ENCODE measurements around the gene DAPK2. TPM values are rescaled to one million over a fixed set of nuclear protein-coding genes. Genes with fewer than 3 reads are reported as not detected.
"Not testable (repeated sequence)": the region's sequence is repeated elsewhere in the genome, so short reads cannot be mapped to it uniquely, and the experiment has no call there.

The DAPK2 gene
- total and polyA plus RNA-seq, 4 donors, result 2.0 to 8.1 (median 7.0) TPM

GRCh38 chr15:63901912-63902670 is 144.2 kb downstream of the DAPK2 start:
- no peak overlapping the region for H3K27ac ChIP-seq (ENCODE audit: low read depth in 1 of 2, low read length in 2 of 2)
- intact Hi-C loops (cut with DNase I), result no loop called here
- H3K4me3 ChIP-seq (ENCODE audit: low read length in 2 of 2), result no peak overlapping the region
- 84 to 89% methylated on average over 3 of the region's 3 CpGs for WGBS, 2 donors
- no peaks in the 10 kb centered on the region for H3K4me1 ChIP-seq (ENCODE audit: control insufficient read depth in 1 of 2, insufficient read depth in 2 of 2, low read length in 2 of 2)
- H3K36me3 ChIP-seq (ENCODE audit: control insufficient read depth in 1 of 2, insufficient read depth in 2 of 2, low read length in 1 of 2), result no peaks in the 10 kb centered on the region
- ATAC-seq (ENCODE audit: low FRiP score) (no peak), DNase-seq (no peak)
- H3K9me3 ChIP-seq (ENCODE audit: control insufficient read depth, low read length), result no peaks in the 10 kb centered on the region
- no peaks in the 10 kb centered on the region for H3K27me3 ChIP-seq (ENCODE audit: control insufficient read depth in 1 of 2, insufficient read depth in 2 of 2, low read length in 1 of 2)

GRCh38 chr15:63900306-63900705 is 146.0 kb downstream of the DAPK2 start:
- intact Hi-C loops (cut with DNase I), result no loop called here
- no peaks in the 10 kb centered on the region for H3K36me3 ChIP-seq (ENCODE audit: control insufficient read depth in 1 of 2, insufficient read depth in 2 of 2, low read length in 1 of 2)
- no peaks in the 10 kb centered on the region for H3K27me3 ChIP-seq (ENCODE audit: control insufficient read depth in 1 of 2, insufficient read depth in 2 of 2, low read length in 1 of 2)
- no peaks in the 10 kb centered on the region for H3K9me3 ChIP-seq (ENCODE audit: control insufficient read depth, low read length)
- H3K4me3 ChIP-seq (ENCODE audit: low read length in 2 of 2), result no peak overlapping the region
- 75 to 93% methylated on average over 1 of the region's 1 CpG for WGBS, 2 donors
- H3K27ac ChIP-seq (ENCODE audit: low read depth in 1 of 2, low read length in 2 of 2), result no peak overlapping the region
- H3K4me1 ChIP-seq (ENCODE audit: control insufficient read depth in 1 of 2, insufficient read depth in 2 of 2, low read length in 2 of 2), result no peaks in the 10 kb centered on the region
- DNase-seq, result no peak
- ATAC-seq (ENCODE audit: low FRiP score), result no peak

GRCh38 chr15:63899606-63900005 is 146.7 kb downstream of the DAPK2 start:
- H3K4me1 ChIP-seq (ENCODE audit: control insufficient read depth in 1 of 2, insufficient read depth in 2 of 2, low read length in 2 of 2); H3K27ac ChIP-seq (ENCODE audit: low read depth in 1 of 2, low read length in 2 of 2); H3K36me3 ChIP-seq (ENCODE audit: control insufficient read depth in 1 of 2, insufficient read depth in 2 of 2, low read length in 1 of 2); H3K27me3 ChIP-seq (ENCODE audit: control insufficient read depth in 1 of 2, insufficient read depth in 2 of 2, low read length in 1 of 2); ATAC-seq (ENCODE audit: low FRiP score); H3K9me3 ChIP-seq (ENCODE audit: control insufficient read depth, low read length); H3K4me3 ChIP-seq (ENCODE audit: low read length in 2 of 2): not testable (repeated sequence)
- WGBS, 2 donors, result 74 to 75% methylated on average over 7 of the region's 7 CpGs
- intact Hi-C loops (cut with DNase I), result loop anchor here in 1 of 2 donors (10.0 kb wide), 1 partner anchor 165 kb away; no protein-coding TSS in a partner anchor
- DNase-seq, result peak in 1 of 2 donors; percentile 27

GRCh38 chr15:63899193-63899592 is 147.1 kb downstream of the DAPK2 start:
- H3K9me3 ChIP-seq (ENCODE audit: control insufficient read depth, low read length), result no peaks in the 10 kb centered on the region
- H3K36me3 ChIP-seq (ENCODE audit: control insufficient read depth in 1 of 2, insufficient read depth in 2 of 2, low read length in 1 of 2), result no peaks in the 10 kb centered on the region
- H3K4me1 ChIP-seq (ENCODE audit: control insufficient read depth in 1 of 2, insufficient read depth in 2 of 2, low read length in 2 of 2), result no peaks in the 10 kb centered on the region
- intact Hi-C loops (cut with DNase I), result loop anchor here in 1 of 2 donors (10.0 kb wide), 1 partner anchor 166 kb away; no protein-coding TSS in a partner anchor
- H3K4me3 ChIP-seq (ENCODE audit: low read length in 2 of 2), result no peak overlapping the region
- ATAC-seq (ENCODE audit: low FRiP score) (no peak), DNase-seq (peak in 1 of 2 donors; percentile 72)
- 52 to 67% methylated on average over 7 of the region's 7 CpGs for WGBS, 2 donors
- no peaks in the 10 kb centered on the region for H3K27me3 ChIP-seq (ENCODE audit: control insufficient read depth in 1 of 2, insufficient read depth in 2 of 2, low read length in 1 of 2)
- H3K27ac ChIP-seq (ENCODE audit: low read depth in 1 of 2, low read length in 2 of 2), result no peak overlapping the region

GRCh38 chr15:63896336-63897115 is 149.8 kb downstream of the DAPK2 start:
- Histone ChIP-seq H3K27ac (ENCODE audit: low read depth in 1 of 2, low read length in 2 of 2) (no peak overlapping the region), H3K27me3 (ENCODE audit: control insufficient read depth in 1 of 2, insufficient read depth in 2 of 2, low read length in 1 of 2) (no peaks in the 10 kb centered on the region), H3K4me3 (ENCODE audit: low read length in 2 of 2) (no peak overlapping the region), H3K9me3 (ENCODE audit: control insufficient read depth, low read length) (no peaks in the 10 kb centered on the region), H3K4me1 (ENCODE audit: control insufficient read depth in 1 of 2, insufficient read depth in 2 of 2, low read length in 2 of 2) (no peaks in the 10 kb centered on the region), H3K36me3 (ENCODE audit: control insufficient read depth in 1 of 2, insufficient read depth in 2 of 2, low read length in 1 of 2) (no peaks in the 10 kb centered on the region)
- DNase-seq, result peak in 1 of 2 donors; percentile 69
- ATAC-seq (ENCODE audit: low FRiP score), result peak; percentile 55
- intact Hi-C loops (cut with DNase I), result loop anchor here in 1 of 2 donors (10.0 kb wide), 1 partner anchor 168 kb away; no protein-coding TSS in a partner anchor
- WGBS, 2 donors, result 63 to 69% methylated on average over 15 of the region's 15 CpGs

- Histone ChIP-seq H3K9me3 (ENCODE audit: control insufficient read depth, low read length) (no peaks in the 10 kb centered on the region), H3K4me3 (ENCODE audit: low read length in 2 of 2) (no peak overlapping the region), H3K27me3 (ENCODE audit: control insufficient read depth in 1 of 2, insufficient read depth in 2 of 2, low read length in 1 of 2) (no peaks in the 10 kb centered on the region), H3K4me1 (ENCODE audit: control insufficient read depth in 1 of 2, insufficient read depth in 2 of 2, low read length in 2 of 2) (no peaks in the 10 kb centered on the region), H3K36me3 (ENCODE audit: control insufficient read depth in 1 of 2, insufficient read depth in 2 of 2, low read length in 1 of 2) (no peaks in the 10 kb centered on the region), H3K27ac (ENCODE audit: low read depth in 1 of 2, low read length in 2 of 2) (no peak overlapping the region)
- intact Hi-C loops (cut with DNase I), result loop anchor here in 1 of 2 donors (10.0 kb wide), 1 partner anchor 169 kb away; no protein-coding TSS in a partner anchor
- no peak for DNase-seq
- no peak for ATAC-seq (ENCODE audit: low FRiP score)
- WGBS, 2 donors, result 60 to 85% methylated on average over 8 of the region's 8 CpGs
Observed at GRCh38 chr15:63895787-63896218, 150.5 kb downstream of the DAPK2 start.

- no peaks in the 10 kb centered on the region for H3K36me3 ChIP-seq (ENCODE audit: control insufficient read depth in 1 of 2, insufficient read depth in 2 of 2, low read length in 1 of 2)
- H3K27me3 ChIP-seq (ENCODE audit: control insufficient read depth in 1 of 2, insufficient read depth in 2 of 2, low read length in 1 of 2), result no peaks in the 10 kb centered on the region
- 77 to 96% methylated on average over 6 of the region's 6 CpGs for WGBS, 2 donors
- intact Hi-C loops (cut with DNase I), result loop anchor here in 1 of 2 donors (10.0 kb wide), 1 partner anchor 170 kb away; no protein-coding TSS in a partner anchor
- H3K4me3 ChIP-seq (ENCODE audit: low read length in 2 of 2), result no peak overlapping the region
- no peak for ATAC-seq (ENCODE audit: low FRiP score)
- H3K27ac ChIP-seq (ENCODE audit: low read depth in 1 of 2, low read length in 2 of 2), result no peak overlapping the region
- no peaks in the 10 kb centered on the region for H3K4me1 ChIP-seq (ENCODE audit: control insufficient read depth in 1 of 2, insufficient read depth in 2 of 2, low read length in 2 of 2)
- no peak for DNase-seq
- H3K9me3 ChIP-seq (ENCODE audit: control insufficient read depth, low read length), result no peaks in the 10 kb centered on the region
Observed at GRCh38 chr15:63895194-63895593, 151.1 kb downstream of the DAPK2 start.

GRCh38 chr15:63894662-63894949 is 151.7 kb downstream of the DAPK2 start:
- intact Hi-C loops (cut with DNase I), result loop anchor here in 1 of 2 donors (10.0 kb wide), 1 partner anchor 170 kb away; no protein-coding TSS in a partner anchor
- Histone ChIP-seq H3K27me3 (ENCODE audit: control insufficient read depth in 1 of 2, insufficient read depth in 2 of 2, low read length in 1 of 2) (no peaks in the 10 kb centered on the region), H3K4me1 (ENCODE audit: control insufficient read depth in 1 of 2, insufficient read depth in 2 of 2, low read length in 2 of 2) (no peaks in the 10 kb centered on the region), H3K36me3 (ENCODE audit: control insufficient read depth in 1 of 2, insufficient read depth in 2 of 2, low read length in 1 of 2) (no peaks in the 10 kb centered on the region), H3K4me3 (ENCODE audit: low read length in 2 of 2) (no peak overlapping the region), H3K9me3 (ENCODE audit: control insufficient read depth, low read length) (no peaks in the 10 kb centered on the region), H3K27ac (ENCODE audit: low read depth in 1 of 2, low read length in 2 of 2) (no peak overlapping the region)
- WGBS, 2 donors, result 94 to 96% methylated on average over 6 of the region's 6 CpGs
- DNase-seq, result no peak
- ATAC-seq (ENCODE audit: low FRiP score), result no peak
